Neural progenitor cell (in vitro differentiated cells): ENCODE measurements around the gene ANKRD11.

Source experiments
- EZH2 ChIP-seq: fragments of 200-600 bp; sonication (generic); IDR thresholded peaks from 2 replicates; pipeline ENCODE4 v1.6.1; 2017; ENCODE audit warnings: antibody characterized with exemption, mild to moderate bottlenecking, moderate library complexity
- TF ChIP-seq, protein P1 (sequence below): fragments of 200-600 bp; sonication (generic); IDR thresholded peaks from 2 replicates; pipeline ENCODE4 v1.5.1; 2017; ENCODE audit warnings: antibody characterized with exemption, mild to moderate bottlenecking

DNA sequence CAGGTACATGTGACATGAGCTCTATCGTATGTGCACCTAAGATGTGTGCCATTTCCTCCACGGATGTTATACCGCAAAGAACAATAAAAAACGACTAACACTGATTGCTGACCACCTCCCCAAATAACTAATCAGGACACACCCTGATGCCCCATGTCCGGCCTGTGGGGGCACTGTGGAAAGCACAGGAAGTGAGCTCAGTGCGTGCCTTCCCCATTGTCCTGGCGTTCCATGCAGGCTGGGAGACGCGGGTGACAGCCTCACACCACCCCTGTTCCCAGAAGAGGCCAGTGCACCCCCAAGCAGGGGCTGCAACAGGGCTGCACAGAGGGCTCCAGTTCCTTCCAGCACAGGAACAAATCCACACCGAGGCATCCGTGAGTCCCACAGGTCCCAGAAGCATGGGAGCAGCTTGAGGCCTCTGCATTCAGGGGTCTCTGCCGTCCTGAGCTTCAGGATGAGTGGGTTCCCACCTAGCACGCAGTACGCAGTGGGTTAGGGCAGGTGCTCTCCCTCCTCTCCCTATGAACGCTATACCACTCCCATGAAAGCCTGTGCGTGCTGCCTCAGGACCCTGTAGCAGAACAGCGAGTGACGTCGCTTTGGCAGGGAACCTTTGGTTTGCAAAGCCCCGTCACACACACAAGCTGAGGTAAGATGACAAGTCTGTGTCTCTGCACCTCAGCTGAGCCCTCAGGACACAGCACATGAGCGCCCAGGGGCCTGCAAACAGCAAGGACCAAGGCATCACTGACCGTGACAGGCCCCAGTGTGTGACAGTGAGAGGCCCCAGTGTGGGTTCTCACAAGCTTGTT, 155.2 kb downstream of the ANKRD11 start:
- TF ChIP-seq, protein P1, sequence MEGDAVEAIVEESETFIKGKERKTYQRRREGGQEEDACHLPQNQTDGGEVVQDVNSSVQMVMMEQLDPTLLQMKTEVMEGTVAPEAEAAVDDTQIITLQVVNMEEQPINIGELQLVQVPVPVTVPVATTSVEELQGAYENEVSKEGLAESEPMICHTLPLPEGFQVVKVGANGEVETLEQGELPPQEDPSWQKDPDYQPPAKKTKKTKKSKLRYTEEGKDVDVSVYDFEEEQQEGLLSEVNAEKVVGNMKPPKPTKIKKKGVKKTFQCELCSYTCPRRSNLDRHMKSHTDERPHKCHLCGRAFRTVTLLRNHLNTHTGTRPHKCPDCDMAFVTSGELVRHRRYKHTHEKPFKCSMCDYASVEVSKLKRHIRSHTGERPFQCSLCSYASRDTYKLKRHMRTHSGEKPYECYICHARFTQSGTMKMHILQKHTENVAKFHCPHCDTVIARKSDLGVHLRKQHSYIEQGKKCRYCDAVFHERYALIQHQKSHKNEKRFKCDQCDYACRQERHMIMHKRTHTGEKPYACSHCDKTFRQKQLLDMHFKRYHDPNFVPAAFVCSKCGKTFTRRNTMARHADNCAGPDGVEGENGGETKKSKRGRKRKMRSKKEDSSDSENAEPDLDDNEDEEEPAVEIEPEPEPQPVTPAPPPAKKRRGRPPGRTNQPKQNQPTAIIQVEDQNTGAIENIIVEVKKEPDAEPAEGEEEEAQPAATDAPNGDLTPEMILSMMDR = peak; percentile 27
- no peak for TF ChIP-seq EZH2
